Fibroblast of skin of back (primary cell): ENCODE data around the gene ZNRF1.
"Not testable (repeated sequence)": the region's sequence is repeated elsewhere in the genome, so short reads cannot be mapped to it uniquely, and the experiment has no call there.

Source experiments
- DNase-seq: peaks from one replicate; pipeline ENCODE4 v3.0.0-alpha.2; 2013

Gene ZNRF1

DNA sequence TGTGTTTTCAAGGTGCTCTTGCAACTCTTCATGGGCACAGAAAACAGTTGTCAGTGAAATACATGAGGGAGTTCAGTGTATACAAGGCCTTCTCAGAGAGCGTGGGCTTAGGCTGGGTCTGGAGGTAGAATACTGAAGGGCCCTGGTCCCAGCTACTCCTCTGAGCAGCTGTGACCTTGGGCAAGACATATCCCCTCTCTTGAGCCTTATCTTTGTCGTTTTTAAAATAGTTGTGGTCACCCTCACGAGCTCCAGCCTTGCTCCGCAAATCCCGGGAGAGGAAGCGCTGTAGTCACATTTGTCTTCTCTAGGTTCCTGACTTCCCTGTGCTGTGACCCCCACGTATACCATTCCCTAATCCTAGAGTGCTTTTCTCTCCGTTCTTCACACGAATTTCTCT is 3.6 kb downstream of the ZNRF1 start:
- DNase-seq, result no peak

DNA sequence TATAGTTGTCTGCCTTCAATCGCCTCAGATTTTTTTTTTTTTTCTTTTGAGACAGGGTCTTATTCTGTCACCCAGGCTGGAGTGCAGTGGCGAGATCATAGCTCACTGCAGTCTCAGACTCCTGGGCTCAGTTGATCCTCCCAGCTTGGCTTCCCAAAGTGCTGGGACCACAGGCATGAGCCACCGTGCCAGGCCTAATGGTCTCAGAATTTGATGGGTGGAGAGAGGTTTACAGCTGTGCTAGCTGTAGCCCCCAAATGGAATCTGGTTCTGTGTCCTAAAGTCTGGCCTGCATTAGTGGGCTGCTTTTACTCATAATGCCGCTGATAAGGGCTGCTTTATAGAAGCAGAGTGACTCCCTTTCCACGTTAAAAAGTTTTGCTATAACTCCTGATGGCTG is 5.1 kb downstream of the ZNRF1 start:
- no peak for DNase-seq

DNA sequence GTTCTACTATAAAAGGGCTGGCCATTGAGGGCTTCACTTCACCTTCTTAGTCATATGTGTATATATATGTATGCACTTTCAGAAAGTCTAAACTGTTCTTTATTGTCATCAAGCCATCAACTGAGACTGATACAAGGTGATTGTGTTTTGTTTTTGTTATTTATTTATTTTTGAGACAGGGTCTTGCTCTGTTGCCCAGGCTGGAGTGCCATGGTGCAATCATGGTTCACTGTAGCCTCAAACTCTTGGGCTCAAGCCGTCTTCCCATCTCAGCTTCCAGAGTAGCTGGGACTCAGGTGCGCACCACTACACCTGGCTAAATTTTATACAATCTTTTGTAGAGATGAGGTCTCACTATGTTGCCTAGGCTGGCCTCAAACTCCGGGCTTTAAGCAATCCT is 5.6 kb downstream of the ZNRF1 start:
- DNase-seq, result no peak

DNA sequence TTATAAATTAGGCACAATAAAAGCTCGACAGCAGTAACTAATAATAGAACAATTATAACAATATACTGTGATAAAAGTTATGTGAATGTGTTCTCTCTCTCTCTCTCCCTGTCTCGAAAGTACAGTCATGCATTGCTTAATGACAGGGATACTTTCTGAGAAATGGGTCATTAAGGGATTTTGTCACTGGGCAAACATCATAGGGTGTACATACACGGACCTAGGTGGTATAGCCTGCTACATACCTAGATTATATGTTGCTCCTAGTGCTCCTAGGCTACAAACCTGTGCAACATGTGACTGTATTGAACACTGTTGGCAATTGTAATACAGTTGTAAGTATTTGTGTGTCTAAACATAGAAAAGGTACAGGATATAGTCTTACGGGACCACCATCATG is 6.9 kb downstream of the ZNRF1 start:
- DNase-seq, result no peak

DNA sequence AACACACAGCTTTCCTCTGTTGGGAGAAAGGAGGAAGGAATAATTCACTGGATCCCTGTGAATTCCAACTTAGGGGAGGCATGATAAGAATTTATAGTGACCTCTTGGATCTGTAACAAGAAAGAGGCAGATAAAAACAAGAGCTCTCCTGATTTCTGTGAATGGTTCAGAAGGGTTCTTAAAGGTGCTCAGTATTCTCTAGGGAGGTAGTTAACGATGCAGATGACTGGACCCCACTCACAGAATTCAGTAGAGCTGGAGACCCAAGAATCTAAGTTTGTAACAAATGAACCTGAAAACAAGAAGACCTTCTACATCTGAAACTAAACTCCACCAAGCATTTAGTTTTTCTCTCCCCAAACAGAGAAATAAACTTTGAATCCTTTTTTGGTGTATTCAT is 8.6 kb downstream of the ZNRF1 start:
- no peak for DNase-seq

DNA sequence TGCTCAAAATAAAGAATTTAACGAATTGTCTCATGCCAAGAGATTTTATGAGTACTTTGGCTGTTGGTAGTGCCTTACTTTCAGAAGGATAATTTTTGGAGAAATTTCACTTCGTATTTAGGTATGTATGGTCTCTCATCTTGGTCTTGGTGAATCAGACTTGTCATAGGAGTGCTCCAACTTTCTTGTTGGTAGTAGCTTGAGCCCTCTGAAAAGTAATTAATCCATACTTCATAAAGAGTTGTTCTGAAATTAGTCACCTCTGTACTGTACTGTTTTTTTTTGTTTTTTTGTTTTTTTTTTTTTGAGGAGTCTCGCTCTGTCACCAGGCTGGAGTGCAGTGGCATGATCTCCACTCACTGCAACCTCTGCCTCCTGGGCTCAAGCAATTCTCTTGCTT is 11.6 kb downstream of the ZNRF1 start:
- no peak for DNase-seq

DNA sequence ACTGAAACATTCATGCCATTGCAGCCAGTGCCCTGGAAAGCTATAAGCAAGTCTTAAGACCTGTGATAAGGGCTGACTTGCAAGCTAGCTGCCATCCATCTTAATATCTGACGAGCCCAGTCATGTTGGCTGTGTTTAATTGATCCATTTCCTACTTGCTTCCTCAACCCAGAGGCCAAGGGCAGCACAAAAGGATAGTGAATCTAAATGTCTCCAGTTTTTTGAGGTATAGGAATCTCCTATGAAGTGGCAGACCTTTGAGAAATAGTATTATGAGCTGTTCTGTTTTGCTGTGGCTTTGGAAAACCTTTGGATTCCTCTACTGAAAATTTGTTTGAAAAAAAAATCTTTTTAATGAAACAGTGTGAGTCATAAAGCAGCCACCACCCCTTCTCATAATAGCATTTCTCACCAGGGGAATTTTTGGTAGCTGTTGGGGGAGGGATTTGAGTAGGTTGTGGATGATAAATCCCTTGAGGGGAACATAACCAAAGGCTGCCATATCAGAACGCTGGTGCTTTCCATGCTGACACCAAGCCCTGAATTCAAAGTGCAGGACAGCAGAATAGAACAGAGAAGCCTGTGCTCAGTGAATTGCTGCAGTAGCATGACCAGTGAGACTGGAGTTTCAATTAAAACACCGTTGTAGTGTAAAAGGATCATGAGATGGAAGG is 12.9 kb downstream of the ZNRF1 start:
- peak; percentile 98 for DNase-seq

DNA sequence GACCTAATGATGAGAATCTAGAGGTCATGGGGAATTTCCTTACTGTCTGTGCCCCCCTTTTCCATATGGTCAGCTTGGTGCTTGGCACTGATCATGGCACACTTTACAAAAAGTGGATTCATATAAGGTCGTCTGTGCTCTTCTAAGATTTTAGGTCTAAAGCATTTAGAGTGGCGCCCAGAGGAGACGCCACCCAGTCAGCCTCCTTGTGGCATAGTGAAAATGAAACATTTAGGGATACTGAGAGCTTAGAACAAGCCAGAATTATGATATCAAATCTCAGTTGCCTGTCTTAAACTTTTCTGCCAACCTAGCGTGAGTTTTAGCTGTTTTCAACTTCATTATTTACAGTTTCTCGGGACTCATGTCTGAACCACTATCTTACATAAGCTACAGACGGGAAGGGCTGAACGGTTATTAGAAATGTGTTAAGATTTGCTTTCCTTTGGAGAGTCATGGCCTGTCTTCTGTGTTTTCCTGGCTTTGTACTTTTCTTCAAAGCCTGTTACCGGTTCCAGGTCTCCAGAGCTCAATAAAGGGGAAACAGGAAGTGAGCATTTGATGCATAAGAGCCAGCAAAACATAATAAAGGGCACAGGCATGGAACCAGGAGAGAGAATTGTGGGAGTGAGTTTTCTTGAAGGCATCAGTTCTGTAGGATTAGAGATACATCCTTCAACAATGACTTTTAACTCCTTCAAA is 13.7 kb downstream of the ZNRF1 start:
- DNase-seq, result no peak

DNA sequence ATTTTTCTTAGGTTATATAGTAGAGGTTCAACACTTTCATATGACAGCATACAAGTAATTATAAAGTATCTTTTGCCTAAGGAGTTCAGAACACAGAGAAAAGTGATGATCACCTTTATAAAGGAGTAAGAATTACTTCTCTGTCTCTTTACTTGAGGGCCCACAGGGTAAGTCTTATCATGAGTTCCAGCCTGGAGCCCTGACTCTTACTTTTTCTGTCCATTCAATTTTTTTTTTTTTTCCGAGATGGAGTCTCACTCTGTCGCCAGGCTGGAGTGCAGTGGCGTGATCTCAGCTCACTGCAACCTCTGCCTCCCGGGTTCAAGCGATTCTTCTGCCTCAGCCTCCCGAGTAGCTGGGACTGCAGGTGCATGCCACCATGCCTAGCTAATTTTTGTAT is 14.3 kb downstream of the ZNRF1 start:
- not testable (repeated sequence) for DNase-seq

DNA sequence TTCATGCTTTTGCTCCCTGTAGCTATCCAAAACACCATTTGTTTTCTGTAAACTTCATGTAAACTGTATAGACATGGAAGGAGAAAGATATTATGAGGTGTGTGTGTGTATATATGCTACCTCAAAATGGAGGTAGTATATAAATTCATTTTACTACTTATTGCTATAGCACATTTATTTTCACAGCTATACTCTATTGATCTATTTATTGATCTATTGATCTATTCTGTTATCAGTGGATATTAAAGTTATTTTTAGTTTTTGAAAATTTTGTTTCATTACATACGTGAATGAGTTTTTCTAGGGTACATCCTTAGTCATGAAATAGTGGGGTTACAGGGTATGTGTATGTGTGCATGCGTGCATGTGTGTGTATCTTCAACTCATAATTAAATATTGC is 15.5 kb downstream of the ZNRF1 start:
- no peak for DNase-seq

DNA sequence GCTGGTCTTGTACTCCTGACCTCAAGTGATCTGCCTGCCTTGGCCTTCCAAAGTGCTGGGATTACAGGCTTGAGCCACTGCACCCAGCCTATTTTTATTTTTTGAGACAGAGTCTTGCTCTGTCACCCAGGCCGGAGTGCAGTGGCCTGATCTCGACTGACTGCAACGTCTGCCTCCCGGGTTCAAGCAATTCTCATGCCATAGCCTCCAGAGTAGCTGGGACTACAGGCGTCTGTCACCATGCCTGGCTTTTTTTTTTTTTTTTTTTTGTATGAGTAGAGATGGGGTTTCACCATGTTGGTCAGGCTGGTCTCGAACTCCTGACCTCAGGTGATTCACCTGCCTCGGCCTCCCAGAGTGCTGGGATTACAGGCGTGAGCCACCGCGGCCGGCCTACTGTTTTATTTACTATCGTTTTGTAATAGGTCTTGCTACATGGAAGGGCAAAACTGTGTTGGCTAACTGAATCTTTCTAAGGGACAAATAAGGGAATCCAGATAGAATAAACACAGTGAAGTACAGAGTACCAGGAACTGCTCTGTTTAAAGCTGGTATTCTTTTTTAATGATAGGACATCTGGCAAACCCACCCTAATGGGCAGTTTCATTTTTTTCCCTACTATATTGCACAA is 17.7 kb downstream of the ZNRF1 start:
- not testable (repeated sequence) for DNase-seq

DNA sequence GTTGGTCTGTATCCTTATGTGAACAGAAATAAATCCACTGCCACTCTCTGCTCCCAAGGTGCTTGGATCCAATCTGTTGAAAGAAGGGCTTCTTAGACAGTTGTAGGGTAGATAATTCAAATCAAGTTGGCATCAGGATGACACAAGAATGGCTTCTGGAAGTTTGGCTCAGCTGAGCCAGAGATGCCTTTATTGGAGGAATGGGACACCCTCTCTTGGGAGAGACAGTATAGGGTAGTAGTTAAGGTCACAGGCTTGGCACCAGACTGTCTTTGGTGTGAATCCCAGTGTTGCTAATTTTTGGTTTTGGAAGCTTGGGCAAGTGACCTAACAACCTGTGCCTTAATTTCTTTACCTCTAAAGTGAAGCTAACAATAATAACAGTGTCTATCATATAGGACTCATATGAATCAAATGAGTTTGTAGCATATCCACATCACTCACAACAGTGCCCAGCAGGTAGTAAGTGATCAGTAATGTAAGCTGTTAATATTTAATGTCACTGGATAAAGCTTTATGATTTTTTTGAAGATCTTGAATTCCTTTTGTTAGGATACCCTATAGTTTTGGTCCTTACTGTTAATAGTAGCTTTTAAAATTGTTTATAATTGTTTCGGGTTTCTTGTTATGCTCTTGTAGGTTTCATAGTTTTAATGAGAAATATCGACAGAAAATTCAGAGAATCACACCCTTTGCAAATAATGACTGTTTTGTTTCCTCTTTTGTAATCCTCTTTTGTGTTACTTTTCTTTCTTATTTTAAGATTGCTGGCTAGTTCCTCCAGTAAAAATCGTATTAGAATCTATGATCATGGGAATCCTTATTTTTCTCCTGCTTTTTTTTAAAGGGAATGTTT is 19.1 kb downstream of the ZNRF1 start:
- no peak for DNase-seq

DNA sequence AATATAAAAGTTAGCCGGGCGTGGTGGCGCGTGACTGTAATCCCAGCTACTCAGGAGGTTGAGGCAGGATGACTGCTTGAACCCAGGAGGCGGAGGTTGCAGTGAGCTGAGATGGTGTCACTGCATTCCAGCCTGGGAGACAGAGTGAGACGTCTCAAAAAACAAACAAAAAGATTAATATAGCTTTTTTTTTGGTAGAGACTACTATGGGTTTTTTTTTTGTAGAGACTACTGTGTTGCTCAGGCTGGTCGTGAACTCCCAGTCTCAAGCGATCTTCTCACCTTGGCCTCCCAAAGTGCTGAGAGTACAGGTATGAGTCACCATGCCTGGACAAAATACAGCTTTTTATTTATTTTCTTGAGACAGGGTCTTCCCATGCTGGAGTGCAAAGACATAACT is 20.2 kb downstream of the ZNRF1 start:
- DNase-seq, result peak; percentile 71

DNA sequence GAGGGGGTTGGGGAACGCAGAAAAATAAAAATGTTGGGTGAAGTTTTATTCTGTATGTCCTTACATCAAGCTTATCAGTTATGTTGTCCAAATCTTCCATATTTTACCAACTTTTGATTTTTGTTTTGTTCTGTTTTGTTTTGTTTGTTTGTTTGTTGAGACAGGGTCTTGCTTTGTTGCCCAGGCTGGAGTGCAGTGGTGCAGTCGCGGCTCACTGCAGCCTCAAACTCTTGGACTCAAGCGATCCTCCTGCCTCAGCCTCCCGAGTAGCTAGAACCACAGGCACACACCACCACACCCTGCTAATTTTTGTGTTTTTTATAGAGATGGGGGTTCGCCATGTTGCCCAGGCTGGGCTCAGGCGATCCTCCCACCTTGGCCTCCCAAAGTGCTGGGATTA is 20.8 kb downstream of the ZNRF1 start:
- DNase-seq, result no peak

DNA sequence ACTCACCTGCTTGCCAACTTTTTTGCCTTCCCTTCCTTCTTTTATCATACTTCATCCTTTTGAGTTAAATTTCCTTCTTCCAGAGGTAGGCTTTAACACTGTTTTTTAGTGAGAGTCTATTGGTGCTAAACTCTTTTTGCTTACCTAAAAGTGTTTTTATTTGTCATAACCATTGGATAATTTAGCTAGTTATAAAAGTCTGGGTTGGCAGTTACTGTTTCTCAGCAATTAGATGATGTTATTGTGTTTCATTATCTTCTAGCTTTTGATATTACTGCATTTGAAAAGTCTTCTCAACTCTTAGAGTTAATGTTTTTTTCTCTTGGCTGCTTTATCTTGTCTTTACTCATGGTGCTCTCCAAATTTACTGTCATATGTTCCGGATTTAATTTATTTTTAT is 22.6 kb downstream of the ZNRF1 start:
- no peak for DNase-seq

DNA sequence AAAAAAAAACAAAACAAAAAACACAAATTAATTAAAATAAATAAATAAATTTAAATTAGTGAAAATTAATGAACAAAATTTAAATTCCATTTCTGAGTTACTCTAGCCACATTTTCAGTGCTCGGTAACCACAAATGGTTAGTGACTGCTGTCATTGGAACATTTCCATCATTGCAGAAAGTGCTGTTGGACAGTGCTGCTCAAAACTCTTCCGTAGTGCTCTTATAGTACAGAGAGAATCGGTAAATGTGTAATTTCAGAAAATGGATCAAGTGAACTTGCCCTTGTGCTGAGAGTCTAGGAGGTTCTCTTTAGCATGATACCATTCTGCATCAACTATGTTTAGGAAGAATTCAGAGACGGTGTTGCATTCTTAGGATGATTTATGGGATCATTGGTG is 23.7 kb downstream of the ZNRF1 start:
- DNase-seq, result no peak

DNA sequence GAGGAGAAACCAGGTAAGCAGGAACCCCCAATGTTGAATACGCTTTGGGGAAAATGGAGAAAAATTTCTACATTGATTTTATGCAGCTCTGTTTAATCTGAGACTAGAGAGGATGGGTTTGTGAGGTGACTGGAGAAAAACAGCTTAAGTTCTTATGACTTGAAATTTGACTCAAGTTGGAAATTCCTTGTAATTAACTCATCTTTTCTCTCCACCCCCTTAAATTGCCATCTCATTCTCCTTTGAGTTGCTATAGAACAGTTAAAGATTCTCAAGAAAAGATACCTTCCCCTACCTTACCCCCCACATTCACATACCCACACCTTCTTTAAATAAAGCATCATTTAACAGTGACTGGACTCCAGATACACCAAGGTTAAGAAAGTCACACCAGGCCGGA is 24.2 kb downstream of the ZNRF1 start:
- peak; percentile 40 for DNase-seq

DNA sequence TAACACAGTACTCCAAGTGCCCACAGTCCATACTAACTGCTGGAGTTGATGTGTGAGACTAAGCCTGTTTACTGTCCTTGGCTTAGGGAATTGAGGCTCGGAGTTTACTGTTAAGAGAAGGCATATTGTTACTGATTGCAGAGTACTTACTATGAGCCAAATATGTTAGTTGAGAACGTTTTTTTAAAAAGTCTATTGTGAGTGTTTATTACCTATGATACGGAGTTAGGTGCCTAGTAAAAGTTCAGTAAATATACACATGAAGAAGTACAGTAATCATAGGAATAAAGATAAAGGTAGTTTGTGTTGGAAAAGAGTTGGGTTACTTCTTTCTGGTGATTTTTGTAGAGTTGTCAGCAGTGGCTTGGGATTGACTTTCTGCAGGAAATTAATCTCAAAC is 25.4 kb downstream of the ZNRF1 start:
- no peak for DNase-seq

DNA sequence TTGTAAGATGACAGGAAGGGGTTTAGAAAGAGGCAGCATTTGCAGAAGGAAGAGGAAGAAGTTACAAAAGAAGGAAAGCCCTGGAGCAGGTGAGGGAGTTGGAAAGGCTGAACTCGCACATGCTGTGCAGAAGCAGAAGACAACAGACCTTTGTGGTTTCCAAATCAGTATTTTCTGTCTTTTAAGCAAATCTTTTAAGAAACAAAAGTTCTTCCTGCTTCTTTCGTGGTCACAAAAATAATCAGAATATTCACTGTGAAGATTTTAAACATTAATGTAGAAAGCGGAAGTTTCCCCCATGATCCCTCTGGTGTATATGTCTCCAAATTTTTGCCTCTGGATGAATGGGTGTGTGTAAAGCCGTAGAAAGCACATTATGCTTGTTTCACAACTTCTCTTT is 25.8 kb downstream of the ZNRF1 start:
- no peak for DNase-seq

DNA sequence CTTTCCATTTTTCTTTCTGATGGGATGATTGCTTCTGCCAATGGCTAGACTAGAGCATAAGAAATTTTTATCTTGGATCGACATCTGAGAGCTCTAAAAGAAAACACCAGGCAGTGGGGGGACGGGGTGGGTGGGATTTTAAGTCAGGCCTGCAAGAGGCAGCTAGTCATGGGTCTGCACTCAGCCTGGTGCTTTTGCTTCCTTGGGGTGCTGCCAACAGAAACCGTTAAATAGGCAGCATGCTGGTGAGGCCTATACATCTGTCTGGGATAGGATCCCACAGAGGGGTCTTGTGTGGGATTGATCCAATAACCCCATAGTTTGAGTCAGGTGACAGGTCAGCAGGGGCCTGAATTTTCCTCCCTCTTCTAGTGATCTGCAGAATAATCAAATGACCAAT is 26.9 kb downstream of the ZNRF1 start:
- DNase-seq, result peak; percentile 63

DNA sequence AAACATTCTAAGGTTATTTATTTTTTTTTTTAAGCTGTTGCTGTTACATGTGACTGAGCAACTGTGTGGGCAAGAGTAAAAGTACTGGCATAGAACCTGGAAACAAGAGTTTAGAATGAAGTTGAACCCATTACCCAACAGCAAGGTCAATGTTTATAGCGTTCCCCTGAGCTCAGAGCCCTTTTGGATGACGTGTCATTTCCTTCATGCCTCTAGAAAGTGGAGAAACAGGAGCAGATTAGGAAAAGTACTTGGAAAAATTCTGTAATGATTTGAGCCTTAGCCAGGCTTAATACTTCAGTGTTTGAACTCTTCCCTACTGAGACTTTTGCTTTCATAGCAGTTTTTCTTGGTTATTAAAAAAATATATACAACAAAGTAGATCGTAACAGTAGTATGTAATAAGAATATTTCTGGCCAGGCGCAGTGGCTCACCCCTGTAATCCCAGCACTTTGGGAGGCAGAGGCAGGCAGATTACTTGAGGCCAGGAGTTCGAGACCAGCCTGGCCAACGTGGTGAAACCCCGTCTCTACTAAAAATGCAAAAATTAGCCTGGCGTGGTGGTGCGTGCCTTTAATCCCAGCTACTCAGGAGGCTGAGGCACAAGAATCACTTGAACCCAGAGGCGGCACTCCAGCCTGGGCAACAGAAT is 27.5 kb downstream of the ZNRF1 start:
- peak; percentile 87 for DNase-seq

DNA sequence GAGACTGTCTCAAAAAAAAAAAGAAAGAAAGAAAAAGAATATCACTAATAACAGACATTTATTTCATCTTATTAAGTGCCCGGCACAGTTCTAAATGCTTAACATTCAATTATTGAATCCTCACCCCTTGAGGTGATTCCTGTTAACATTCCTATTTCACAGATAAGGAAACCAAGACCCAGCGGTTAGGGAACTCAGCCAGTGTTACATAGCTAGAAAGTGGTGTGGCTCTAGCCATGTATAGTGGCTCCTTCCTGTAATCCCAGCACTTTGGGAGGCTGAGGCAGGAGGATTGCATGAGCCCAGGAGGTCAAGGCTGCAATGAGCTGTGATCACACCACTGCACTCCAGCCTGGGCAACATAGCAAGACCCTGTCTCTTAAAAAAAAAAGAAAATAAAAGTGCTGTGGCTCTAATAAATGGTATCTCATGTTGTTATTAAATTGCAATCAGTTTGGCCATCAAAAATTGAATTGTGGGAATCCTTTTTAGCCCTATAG is 28.1 kb downstream of the ZNRF1 start:
- no peak for DNase-seq
